ENCODE results near the gene DPF3.

DNA sequence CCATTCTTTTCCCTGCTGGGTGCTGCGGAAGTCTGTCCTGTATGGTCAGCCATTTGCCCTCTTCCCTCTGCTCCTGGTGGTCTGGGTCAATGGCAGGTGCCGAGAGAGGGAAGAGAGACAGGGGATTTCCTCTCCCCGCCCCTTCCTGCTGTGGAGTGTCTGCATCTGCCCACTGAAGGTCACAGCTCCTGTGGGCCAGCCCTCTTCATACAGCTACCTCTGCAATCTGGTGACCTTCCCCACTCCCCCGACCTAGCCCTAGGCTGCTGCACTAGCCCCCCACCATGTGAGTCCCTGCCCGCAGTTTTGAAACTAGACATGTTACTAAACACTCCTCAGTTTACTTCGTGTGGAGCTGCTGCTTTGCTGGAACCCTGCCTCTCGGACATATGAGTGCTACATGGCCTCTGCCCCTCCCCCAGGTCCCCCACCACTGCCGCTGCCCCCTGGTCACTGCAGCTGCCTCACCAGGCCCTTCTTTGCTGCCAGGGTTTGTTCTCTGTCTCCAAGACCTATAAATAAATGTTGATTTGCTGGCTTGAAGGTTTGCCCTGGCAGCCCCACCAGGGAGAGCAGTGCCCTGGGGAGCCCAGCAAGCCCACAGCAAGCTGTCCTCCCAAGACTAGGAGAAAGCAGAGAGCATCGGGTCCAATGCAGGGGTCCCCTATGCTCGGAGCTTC, 102.9 kb downstream of the DPF3 start:
- TF ChIP-seq RAD21 (IDR thresholded peaks at IDR 0.05; ENCODE audit: low read depth) = no peak
- no peak for TF ChIP-seq YY1 (IDR thresholded peaks at IDR 0.05; ENCODE audit: low read depth)
- no peak for TF ChIP-seq CEBPB (IDR thresholded peaks at IDR 0.05)
- TF ChIP-seq, protein P1, sequence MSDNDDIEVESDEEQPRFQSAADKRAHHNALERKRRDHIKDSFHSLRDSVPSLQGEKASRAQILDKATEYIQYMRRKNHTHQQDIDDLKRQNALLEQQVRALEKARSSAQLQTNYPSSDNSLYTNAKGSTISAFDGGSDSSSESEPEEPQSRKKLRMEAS (IDR thresholded peaks at IDR 0.05) = no peak
- TF ChIP-seq TAF1 (IDR thresholded peaks at IDR 0.05; ENCODE audit: low read depth) = no peak
- TF ChIP-seq TEAD4 (IDR thresholded peaks at IDR 0.05) = no peak
- TF ChIP-seq NFIC (IDR thresholded peaks at IDR 0.05) = no peak
- no peak for TF ChIP-seq EGR1 (IDR thresholded peaks at IDR 0.05)
- TF ChIP-seq EP300 (IDR thresholded peaks at IDR 0.05; ENCODE audit: borderline replicate concordance) = no peak
- TF ChIP-seq CREB1 (IDR thresholded peaks at IDR 0.05; ENCODE audit: low read depth) = no peak
- TF ChIP-seq, protein P2, sequence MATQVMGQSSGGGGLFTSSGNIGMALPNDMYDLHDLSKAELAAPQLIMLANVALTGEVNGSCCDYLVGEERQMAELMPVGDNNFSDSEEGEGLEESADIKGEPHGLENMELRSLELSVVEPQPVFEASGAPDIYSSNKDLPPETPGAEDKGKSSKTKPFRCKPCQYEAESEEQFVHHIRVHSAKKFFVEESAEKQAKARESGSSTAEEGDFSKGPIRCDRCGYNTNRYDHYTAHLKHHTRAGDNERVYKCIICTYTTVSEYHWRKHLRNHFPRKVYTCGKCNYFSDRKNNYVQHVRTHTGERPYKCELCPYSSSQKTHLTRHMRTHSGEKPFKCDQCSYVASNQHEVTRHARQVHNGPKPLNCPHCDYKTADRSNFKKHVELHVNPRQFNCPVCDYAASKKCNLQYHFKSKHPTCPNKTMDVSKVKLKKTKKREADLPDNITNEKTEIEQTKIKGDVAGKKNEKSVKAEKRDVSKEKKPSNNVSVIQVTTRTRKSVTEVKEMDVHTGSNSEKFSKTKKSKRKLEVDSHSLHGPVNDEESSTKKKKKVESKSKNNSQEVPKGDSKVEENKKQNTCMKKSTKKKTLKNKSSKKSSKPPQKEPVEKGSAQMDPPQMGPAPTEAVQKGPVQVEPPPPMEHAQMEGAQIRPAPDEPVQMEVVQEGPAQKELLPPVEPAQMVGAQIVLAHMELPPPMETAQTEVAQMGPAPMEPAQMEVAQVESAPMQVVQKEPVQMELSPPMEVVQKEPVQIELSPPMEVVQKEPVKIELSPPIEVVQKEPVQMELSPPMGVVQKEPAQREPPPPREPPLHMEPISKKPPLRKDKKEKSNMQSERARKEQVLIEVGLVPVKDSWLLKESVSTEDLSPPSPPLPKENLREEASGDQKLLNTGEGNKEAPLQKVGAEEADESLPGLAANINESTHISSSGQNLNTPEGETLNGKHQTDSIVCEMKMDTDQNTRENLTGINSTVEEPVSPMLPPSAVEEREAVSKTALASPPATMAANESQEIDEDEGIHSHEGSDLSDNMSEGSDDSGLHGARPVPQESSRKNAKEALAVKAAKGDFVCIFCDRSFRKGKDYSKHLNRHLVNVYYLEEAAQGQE (IDR thresholded peaks at IDR 0.05; ENCODE audit: low read depth) = no peak
- no peak for TF ChIP-seq FOXM1 (IDR thresholded peaks at IDR 0.05; ENCODE audit: borderline replicate concordance, low read depth)
